Stimulated activated CD8-positive, alpha-beta memory T cell treated with anti-CD3 and anti-CD28 coated beads, Interleukin-7, amount 100 ng/mL, for 1 hour (primary cell): ENCODE results near the gene RPL19.

Source experiments
- DNase-seq, 2 donors: peaks; one replicate each; pipeline ENCODE4 v3.0.0-alpha.2; 2020; ENCODE audit warnings: low read depth in 2 of 2

The RPL19 gene

GRCh38 chr17:39173080-39173479, 27.0 kb upstream of the RPL19 start:
- no peak for DNase-seq

- DNase-seq: no peak
Observed at GRCh38 chr17:39173526-39174274, 26.4 kb upstream of the RPL19 start.

- peak; percentile 46 to 74 for DNase-seq
Observed at GRCh38 chr17:39174920-39175694, 25.0 kb upstream of the RPL19 start.

- DNase-seq: no peak
Observed at GRCh38 chr17:39175695-39176093, 24.4 kb upstream of the RPL19 start.

GRCh38 chr17:39177256-39177655, 22.8 kb upstream of the RPL19 start:
- DNase-seq: no peak

- DNase-seq: no peak
Observed at GRCh38 chr17:39178536-39178935, 21.5 kb upstream of the RPL19 start.

- DNase-seq: no peak
Observed at GRCh38 chr17:39181303-39181702, 18.8 kb upstream of the RPL19 start.

GRCh38 chr17:39183045-39183444, 17.0 kb upstream of the RPL19 start:
- no peak for DNase-seq

- DNase-seq: no peak
Observed at GRCh38 chr17:39183720-39184119, 16.4 kb upstream of the RPL19 start.

GRCh38 chr17:39186481-39187002, 13.5 kb upstream of the RPL19 start:
- DNase-seq: no peak

GRCh38 chr17:39187152-39187830, 12.8 kb upstream of the RPL19 start:
- DNase-seq: no peak

- no peak for DNase-seq
Observed at GRCh38 chr17:39191750-39192510, 8.2 kb upstream of the RPL19 start.

- no peak for DNase-seq
Observed at GRCh38 chr17:39192901-39193300, 7.2 kb upstream of the RPL19 start.

- DNase-seq: no peak
Observed at GRCh38 chr17:39193346-39193745, 6.7 kb upstream of the RPL19 start.

- DNase-seq: no peak
Observed at GRCh38 chr17:39194089-39194984, 5.7 kb upstream of the RPL19 start.

GRCh38 chr17:39194985-39195524, 5.0 kb upstream of the RPL19 start:
- no peak for DNase-seq

- DNase-seq: no peak
Observed at GRCh38 chr17:39195568-39196160, 4.4 kb upstream of the RPL19 start.

GRCh38 chr17:39196241-39196807, 3.8 kb upstream of the RPL19 start:
- DNase-seq: no peak

- no peak for DNase-seq
Observed at GRCh38 chr17:39196808-39197291, 3.2 kb upstream of the RPL19 start.
